Neural crest cell (in vitro differentiated cells): ENCODE measurements around the gene SLAIN1. TPM values are rescaled to one million over a fixed set of nuclear protein-coding genes. Genes with fewer than 3 reads are reported as not detected.

Source experiments
- DNase-seq: peaks from one replicate; pipeline ENCODE4 v3.0.0; 2021; ENCODE audit warnings: low read depth, mixed read lengths, low spot score
- H3K27ac Mint-ChIP-seq: one replicate; pipeline ENCODE4 v1.8.0; 2021; ENCODE audit warnings: mild to moderate bottlenecking, mixed read lengths; ENCODE audit not compliant: unreplicated experiment
- H3K27me3 Mint-ChIP-seq: 2 replicates; pipeline ENCODE4 v1.8.0; 2021; ENCODE audit warnings: low read depth, mild to moderate bottlenecking, mixed read lengths
- H3K36me3 Mint-ChIP-seq: 2 replicates; pipeline ENCODE4 v1.8.0; 2021; ENCODE audit warnings: low read depth, mild to moderate bottlenecking, mixed read lengths
- H3K4me1 Mint-ChIP-seq: 2 replicates; pipeline ENCODE4 v1.8.0; 2021; ENCODE audit warnings: mixed read lengths
- H3K4me3 Mint-ChIP-seq: one replicate; pipeline ENCODE4 v1.8.0; 2021; ENCODE audit warnings: mild to moderate bottlenecking, mixed read lengths
- H3K9me3 Mint-ChIP-seq: 2 replicates; pipeline ENCODE4 v1.8.0; 2021; ENCODE audit warnings: mixed read lengths
- total RNA-seq: library from RNA; stranded (reverse); gene quantifications from 2 replicates; pipeline ENCODE4 v1.2.1, GENCODE V29; 2021
- TF ChIP-seq, protein P1 (sequence below): fragments of 200-600 bp; sonication (generic); conservative IDR thresholded peaks from 2 replicates; pipeline ENCODE4 v1.5.0; 2021; ENCODE audit warnings: antibody characterized with exemption, mild to moderate bottlenecking

SLAIN1 gene
- total RNA-seq, 1 donor from 2014 or later, result 38.7 TPM

DNA sequence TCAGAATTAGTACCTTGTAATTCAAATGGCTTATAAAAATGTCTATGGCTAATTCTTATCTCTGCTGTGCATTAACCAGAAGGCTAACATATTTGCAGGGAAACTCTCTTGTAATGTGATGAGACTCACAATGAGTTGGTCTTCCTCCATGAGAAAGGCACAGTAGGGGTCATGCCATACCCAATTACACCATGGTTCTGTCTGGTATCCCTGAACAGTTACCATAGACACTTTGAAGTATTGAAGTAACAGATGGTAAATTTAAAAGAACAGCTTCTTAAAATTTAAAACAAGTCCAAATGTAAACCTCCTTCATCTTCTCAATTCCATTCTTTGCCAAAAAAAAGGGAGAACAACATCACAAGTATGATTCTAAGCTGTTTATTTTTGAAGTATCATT lies 22.6 kb upstream of the SLAIN1 start:
- H3K4me1 Mint-ChIP-seq, result no peaks in the 10 kb centered on the region
- H3K36me3 Mint-ChIP-seq, result no peaks in the 10 kb centered on the region
- no peak overlapping the region for H3K4me3 Mint-ChIP-seq
- H3K9me3 Mint-ChIP-seq, result peaks cover 15% of the 10 kb centered on the region
- TF ChIP-seq, protein P1, sequence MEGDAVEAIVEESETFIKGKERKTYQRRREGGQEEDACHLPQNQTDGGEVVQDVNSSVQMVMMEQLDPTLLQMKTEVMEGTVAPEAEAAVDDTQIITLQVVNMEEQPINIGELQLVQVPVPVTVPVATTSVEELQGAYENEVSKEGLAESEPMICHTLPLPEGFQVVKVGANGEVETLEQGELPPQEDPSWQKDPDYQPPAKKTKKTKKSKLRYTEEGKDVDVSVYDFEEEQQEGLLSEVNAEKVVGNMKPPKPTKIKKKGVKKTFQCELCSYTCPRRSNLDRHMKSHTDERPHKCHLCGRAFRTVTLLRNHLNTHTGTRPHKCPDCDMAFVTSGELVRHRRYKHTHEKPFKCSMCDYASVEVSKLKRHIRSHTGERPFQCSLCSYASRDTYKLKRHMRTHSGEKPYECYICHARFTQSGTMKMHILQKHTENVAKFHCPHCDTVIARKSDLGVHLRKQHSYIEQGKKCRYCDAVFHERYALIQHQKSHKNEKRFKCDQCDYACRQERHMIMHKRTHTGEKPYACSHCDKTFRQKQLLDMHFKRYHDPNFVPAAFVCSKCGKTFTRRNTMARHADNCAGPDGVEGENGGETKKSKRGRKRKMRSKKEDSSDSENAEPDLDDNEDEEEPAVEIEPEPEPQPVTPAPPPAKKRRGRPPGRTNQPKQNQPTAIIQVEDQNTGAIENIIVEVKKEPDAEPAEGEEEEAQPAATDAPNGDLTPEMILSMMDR, result no peak
- no peak for DNase-seq
- no peaks in the 10 kb centered on the region for H3K27me3 Mint-ChIP-seq
- H3K27ac Mint-ChIP-seq, result no peak overlapping the region

DNA sequence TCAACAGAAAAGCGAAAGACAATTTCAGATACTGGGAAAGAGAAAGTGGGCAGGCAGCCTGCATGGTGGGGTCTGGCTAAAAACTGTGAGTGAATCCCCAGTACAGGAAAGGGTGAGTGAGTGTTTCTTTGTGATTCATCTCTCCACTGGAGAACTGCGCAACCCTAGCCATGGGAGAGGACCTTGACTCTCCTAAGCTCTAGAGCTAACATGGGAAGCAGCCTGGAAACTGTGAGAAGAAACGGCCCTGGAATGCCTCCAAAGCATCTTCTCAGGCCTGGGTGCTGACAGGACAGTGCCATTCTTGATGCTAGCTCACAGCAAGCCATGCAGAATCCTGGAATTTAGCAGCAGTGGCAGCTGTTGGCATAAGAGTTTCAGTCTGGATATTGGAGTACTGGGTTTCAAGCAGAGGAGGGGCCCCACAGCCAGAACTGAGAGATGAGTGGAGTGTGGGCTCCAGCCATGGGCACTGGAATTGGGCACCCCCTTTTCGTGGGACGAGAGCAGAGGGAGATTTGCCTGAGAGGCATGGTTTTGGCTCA lies 18.7 kb upstream of the SLAIN1 start:
- TF ChIP-seq, protein P1, result no peak
- H3K4me3 Mint-ChIP-seq, result no peak overlapping the region

DNA sequence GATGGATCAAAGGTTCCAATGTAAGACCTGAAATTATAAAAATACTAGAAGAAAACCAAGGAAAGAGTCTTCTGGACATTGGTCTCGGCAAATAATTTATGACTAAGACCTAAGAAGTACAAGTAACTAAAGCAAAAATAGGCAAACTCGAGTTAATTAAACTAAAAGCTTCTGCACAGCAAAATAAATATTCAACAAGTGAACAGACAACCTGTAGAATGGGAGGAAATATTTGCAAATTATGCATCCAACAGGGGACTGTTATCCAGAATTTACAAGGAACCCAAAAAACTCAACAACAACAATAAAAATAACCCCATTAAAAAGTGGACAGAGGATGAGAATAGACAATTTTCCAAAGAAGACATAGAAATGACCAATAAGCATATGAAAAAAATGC lies 9.7 kb upstream of the SLAIN1 start:
- no peak overlapping the region for H3K27ac Mint-ChIP-seq
- no peaks in the 10 kb centered on the region for H3K27me3 Mint-ChIP-seq
- no peaks in the 10 kb centered on the region for H3K36me3 Mint-ChIP-seq
- H3K9me3 Mint-ChIP-seq, result no peaks in the 10 kb centered on the region
- H3K4me3 Mint-ChIP-seq, result no peak overlapping the region
- peaks cover 5% of the 10 kb centered on the region for H3K4me1 Mint-ChIP-seq
- TF ChIP-seq, protein P1, result no peak
- no peak for DNase-seq

More for the DNA sequence above, 18.7 kb upstream of the SLAIN1 start:
- Mint-ChIP-seq H3K4me1 (no peaks in the 10 kb centered on the region), H3K36me3 (no peaks in the 10 kb centered on the region), H3K27me3 (no peaks in the 10 kb centered on the region), H3K27ac (no peak overlapping the region), H3K9me3 (peaks cover 7% of the 10 kb centered on the region)
- no peak for DNase-seq

DNA sequence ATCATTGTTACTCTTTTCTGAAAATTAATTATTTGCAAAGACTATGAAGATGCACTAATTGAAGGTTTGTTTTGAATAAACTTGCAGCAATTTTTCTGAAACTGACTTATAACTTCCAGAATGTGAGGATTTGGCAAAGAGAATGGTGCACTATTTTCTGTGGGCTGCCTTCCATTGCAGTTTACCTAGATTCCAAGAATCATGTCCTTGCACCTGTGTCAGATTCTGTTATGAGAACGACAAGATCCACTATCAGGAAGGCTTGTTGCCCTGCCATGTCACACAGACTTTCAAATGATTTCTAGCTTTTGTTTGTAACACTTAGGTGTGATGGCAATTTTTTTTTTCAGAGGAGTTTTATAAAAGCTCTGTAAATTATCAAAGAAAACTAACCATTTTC lies 5.6 kb upstream of the SLAIN1 start:
- Mint-ChIP-seq H3K36me3 (no peaks in the 10 kb centered on the region), H3K9me3 (no peaks in the 10 kb centered on the region), H3K27me3 (peaks cover 15% of the 10 kb centered on the region), H3K4me1 (peaks cover 33% of the 10 kb centered on the region), H3K27ac (no peak overlapping the region), H3K4me3 (no peak overlapping the region)
- no peak for DNase-seq
- TF ChIP-seq, protein P1, result no peak

DNA sequence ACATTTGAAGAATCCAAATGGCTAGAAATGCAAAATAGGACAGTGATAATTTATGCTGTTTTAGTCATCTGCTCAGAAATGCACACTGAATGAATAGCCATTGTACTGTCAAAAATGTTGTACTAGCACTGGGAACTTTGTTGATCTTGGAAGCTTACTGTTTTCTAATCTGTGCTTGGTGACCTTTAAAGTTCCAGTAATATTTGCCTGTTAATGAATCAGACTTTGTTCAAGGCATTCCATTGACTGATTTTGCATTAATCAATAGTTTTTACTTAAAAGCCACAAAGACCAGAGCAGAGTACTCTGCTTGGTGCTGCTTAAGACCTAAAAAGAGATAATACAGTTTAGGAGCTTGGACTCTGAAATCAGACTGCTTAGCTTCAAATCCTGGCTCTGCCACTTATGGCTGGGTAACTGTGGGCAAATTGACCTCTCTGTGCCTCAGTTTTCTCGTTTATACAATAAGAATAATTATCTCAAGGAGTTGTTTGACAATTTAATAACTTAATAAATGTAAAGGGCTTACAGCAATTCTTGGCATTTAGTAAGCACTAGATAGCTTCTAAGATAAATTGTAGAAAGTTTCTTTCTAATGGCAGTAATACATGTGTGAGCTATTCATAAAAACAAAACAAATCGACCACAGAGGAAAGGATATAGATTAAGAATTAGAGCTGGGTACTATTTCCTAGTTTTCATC lies 4.6 kb upstream of the SLAIN1 start:
- Mint-ChIP-seq H3K27me3 (peaks cover 18% of the 10 kb centered on the region), H3K27ac (no peak overlapping the region), H3K4me1 (peaks cover 36% of the 10 kb centered on the region), H3K4me3 (no peak overlapping the region), H3K9me3 (no peaks in the 10 kb centered on the region), H3K36me3 (no peaks in the 10 kb centered on the region)
- TF ChIP-seq, protein P1, result no peak
- DNase-seq, result no peak
